SU-DHL-6 (cell line): ENCODE results near the gene KRT77.

ENCODE experiments used
- H2AFZ ChIP-seq: fragments of 200-600 bp; sonication (generic); 2 replicates; pipeline ENCODE4 v1.6.1; 2014; ENCODE audit warnings: low read depth, mild to moderate bottlenecking, moderate library complexity, mixed read lengths, antibody characterized with exemption, low read length; ENCODE audit not compliant: severe bottlenecking
- H3F3A ChIP-seq: fragments of 200-600 bp; shearing (Covaris generic); 2 replicates; pipeline ENCODE4 v1.6.0; 2016; ENCODE audit warnings: antibody characterized with exemption, mild to moderate bottlenecking; ENCODE audit not compliant: insufficient read depth
- H3K27ac ChIP-seq: fragments of 200-600 bp; sonication (generic); 2 replicates; pipeline ENCODE4 v1.5.1; 2016; ENCODE audit warnings: low read depth, mild to moderate bottlenecking, low read length, moderate library complexity, mixed read lengths
- H3K27me3 ChIP-seq: fragments of 200-600 bp; sonication (generic), shearing (Covaris generic); 2 replicates; pipeline ENCODE4 v1.6.0; 2014; ENCODE audit warnings: mild to moderate bottlenecking, low read length
- H3K36me3 ChIP-seq: fragments of 200-600 bp; sonication (generic); 2 replicates; pipeline ENCODE4 v1.6.1; 2014; ENCODE audit warnings: mild to moderate bottlenecking, low read length, mixed read lengths
- H3K4me2 ChIP-seq: fragments of 300-600, 200-600 bp; shearing (Covaris generic), sonication (generic); 2 replicates; pipeline ENCODE4 v1.6.0; 2014; ENCODE audit warnings: low read length, low read depth, mild to moderate bottlenecking; ENCODE audit not compliant: poor library complexity, severe bottlenecking
- H3K4me3 ChIP-seq: fragments of 200-600 bp; sonication (generic); 2 replicates; pipeline ENCODE4 v1.5.1; 2014; ENCODE audit warnings: antibody characterized with exemption, low read length, mild to moderate bottlenecking, mixed read lengths; ENCODE audit not compliant: insufficient read depth, poor library complexity, severe bottlenecking
- H3K79me2 ChIP-seq: fragments of 200-600 bp; sonication (generic); 2 replicates; pipeline ENCODE4 v1.6.1; 2014; ENCODE audit warnings: mild to moderate bottlenecking, low read length, moderate library complexity; ENCODE audit not compliant: insufficient read depth
- H3K9ac ChIP-seq: fragments of 200-600 bp; sonication (generic); 2 replicates; pipeline ENCODE4 v1.7.0; 2014; ENCODE audit warnings: mild to moderate bottlenecking, low read length
- H3K9me2 ChIP-seq: fragments of 200-600 bp; sonication (generic); replicated peaks from 2 replicates; pipeline ENCODE4 v1.6.1; 2014; ENCODE audit warnings: low read length; ENCODE audit not compliant: insufficient read depth
- H3K9me3 ChIP-seq: fragments of 200-600 bp; sonication (generic); 2 replicates; pipeline ENCODE4 v1.6.1; 2014; ENCODE audit warnings: low read length, mixed read lengths; ENCODE audit not compliant: insufficient read depth
- H4K20me1 ChIP-seq: fragments of 200-600 bp; sonication (generic); 2 replicates; pipeline ENCODE4 v1.6.1; 2014; ENCODE audit warnings: low read depth, mild to moderate bottlenecking, antibody characterized with exemption, low read length, moderate library complexity, mixed read lengths
- EZH2phosphoT487 ChIP-seq: fragments of 200-600 bp; sonication (generic), shearing (Covaris generic); conservative IDR thresholded peaks from 2 replicates; pipeline ENCODE4 v1.6.1; 2018; ENCODE audit warnings: mild to moderate bottlenecking, antibody characterized with exemption, low read length, moderate library complexity, mixed read lengths
- TF ChIP-seq, protein P1 (sequence below): fragments of 200-600 bp; sonication (generic); IDR thresholded peaks from one replicate; pipeline ENCODE4 v1.5.1; 2017; ENCODE audit warnings: antibody characterized with exemption, mild to moderate bottlenecking, low read length, moderate library complexity; ENCODE audit not compliant: insufficient read depth, poor library complexity, severe bottlenecking

The KRT77 gene

DNA sequence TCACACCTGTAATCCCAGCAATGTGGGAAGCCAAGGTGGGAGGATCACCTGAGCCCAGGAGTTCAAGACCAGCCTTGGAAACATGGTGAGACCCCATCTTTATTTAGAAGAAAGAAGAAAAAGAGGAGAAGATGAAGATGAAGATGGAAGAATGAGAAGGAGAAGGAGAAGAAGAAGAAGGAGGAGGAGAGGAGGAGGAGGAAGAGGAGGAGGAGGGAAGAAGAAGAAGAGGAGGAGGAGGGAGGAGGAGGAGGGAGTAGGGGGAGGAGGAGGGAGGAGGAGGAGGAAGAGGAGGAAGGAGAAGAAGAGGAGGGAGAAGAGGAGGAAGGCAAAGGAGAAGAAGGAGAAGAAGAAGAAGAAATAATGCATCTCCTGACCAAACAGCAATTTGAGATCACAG, 14.1 kb downstream of the KRT77 start:
- Histone ChIP-seq H3K4me2 (no peak overlapping the region), H3K9me3 (no peaks in the 10 kb centered on the region), H3K27ac (no peak overlapping the region), H3K9ac (no peak overlapping the region), H3K9me2 (no peaks in the 10 kb centered on the region), H4K20me1 (no peaks in the 10 kb centered on the region), H3K36me3 (no peaks in the 10 kb centered on the region), H3K4me3 (no peak overlapping the region), H2AFZ (no peak overlapping the region), H3K27me3 (no peaks in the 10 kb centered on the region), H3F3A (no peaks in the 10 kb centered on the region), H3K79me2 (no peaks in the 10 kb centered on the region)
- TF ChIP-seq, protein P1, sequence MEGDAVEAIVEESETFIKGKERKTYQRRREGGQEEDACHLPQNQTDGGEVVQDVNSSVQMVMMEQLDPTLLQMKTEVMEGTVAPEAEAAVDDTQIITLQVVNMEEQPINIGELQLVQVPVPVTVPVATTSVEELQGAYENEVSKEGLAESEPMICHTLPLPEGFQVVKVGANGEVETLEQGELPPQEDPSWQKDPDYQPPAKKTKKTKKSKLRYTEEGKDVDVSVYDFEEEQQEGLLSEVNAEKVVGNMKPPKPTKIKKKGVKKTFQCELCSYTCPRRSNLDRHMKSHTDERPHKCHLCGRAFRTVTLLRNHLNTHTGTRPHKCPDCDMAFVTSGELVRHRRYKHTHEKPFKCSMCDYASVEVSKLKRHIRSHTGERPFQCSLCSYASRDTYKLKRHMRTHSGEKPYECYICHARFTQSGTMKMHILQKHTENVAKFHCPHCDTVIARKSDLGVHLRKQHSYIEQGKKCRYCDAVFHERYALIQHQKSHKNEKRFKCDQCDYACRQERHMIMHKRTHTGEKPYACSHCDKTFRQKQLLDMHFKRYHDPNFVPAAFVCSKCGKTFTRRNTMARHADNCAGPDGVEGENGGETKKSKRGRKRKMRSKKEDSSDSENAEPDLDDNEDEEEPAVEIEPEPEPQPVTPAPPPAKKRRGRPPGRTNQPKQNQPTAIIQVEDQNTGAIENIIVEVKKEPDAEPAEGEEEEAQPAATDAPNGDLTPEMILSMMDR = no peak
- TF ChIP-seq EZH2phosphoT487 = no peak

DNA sequence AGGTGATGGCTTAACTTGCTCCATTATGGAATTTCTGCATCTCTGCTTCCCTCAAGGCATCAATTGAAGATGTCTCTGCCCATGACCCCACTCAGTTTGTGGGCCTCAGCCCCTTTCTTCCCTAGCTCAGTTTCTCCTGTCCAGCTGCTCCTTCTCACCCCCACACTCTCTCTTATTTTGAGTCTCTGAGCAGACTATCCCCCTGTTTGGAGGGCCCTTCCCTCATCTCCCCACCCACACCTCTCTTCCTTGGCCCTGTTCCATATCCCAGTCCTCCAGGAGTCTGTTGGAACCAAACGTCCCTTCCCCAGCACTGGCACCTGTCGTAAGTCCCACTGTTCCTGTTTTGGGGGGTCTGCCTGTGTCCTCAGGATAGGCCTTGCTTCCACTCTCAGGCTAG, 14.8 kb downstream of the KRT77 start:
- H3K4me3 ChIP-seq = no peak overlapping the region
- H3K4me2 ChIP-seq = no peak overlapping the region
- no peaks in the 10 kb centered on the region for H3K36me3 ChIP-seq
- H3K27ac ChIP-seq = no peak overlapping the region
- no peaks in the 10 kb centered on the region for H4K20me1 ChIP-seq
- H3K79me2 ChIP-seq = no peaks in the 10 kb centered on the region
- no peaks in the 10 kb centered on the region for H3K27me3 ChIP-seq
- no peak for TF ChIP-seq EZH2phosphoT487
- TF ChIP-seq, protein P1 = no peak
- no peaks in the 10 kb centered on the region for H3K9me2 ChIP-seq
- H3K9me3 ChIP-seq = no peaks in the 10 kb centered on the region
- H3F3A ChIP-seq = no peaks in the 10 kb centered on the region
- no peak overlapping the region for H2AFZ ChIP-seq
- no peak overlapping the region for H3K9ac ChIP-seq

DNA sequence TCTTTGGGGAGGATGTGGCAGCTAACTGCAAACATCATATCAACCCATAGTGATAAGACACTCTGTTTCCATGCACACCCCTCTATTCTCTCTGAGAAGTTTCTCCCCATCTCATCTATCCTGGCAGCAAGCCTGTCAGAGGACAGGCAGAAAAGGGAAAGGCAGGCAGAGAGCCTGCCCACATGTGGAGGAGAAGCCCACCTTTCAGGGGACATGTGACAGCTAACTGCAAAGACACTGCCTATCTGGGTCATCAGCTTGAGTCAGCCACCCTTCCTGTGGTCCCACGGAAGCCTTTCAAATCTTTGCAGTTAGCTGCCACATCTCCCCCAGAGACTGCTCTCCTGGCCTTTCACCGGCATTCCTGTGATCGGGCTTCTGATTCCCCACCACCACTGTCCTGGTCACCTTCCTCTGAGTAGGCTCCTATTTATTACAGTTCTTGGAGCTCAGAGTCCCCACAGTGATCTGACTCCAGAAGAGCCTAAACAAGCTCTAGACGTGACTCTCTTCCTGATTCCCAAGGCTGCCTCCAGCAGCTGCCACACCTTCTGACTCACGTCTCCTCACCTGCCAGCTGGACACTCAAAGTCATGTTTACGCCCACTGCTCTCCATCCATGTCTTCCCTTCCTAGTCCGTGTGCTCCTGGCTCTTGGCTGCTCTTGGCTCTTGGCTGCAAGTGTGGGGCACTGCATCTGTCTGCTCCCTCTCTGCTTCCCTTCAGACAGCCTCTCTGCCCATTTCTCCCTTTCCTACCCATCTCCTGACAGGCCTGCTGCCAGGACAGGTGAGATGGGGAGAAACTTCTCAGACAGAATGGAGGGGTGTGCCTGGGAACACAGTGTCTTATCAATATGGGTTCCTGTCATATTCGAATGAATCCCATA, 15.6 kb downstream of the KRT77 start:
- H3K9me3 ChIP-seq = no peaks in the 10 kb centered on the region
- no peaks in the 10 kb centered on the region for H4K20me1 ChIP-seq
- H3K79me2 ChIP-seq = no peaks in the 10 kb centered on the region
- TF ChIP-seq, protein P1 = no peak
- TF ChIP-seq EZH2phosphoT487 = no peak
- H3K36me3 ChIP-seq = no peaks in the 10 kb centered on the region
- H3F3A ChIP-seq = no peaks in the 10 kb centered on the region
- no peak overlapping the region for H3K4me3 ChIP-seq
- no peaks in the 10 kb centered on the region for H3K9me2 ChIP-seq
- H3K27me3 ChIP-seq = no peaks in the 10 kb centered on the region
- no peak overlapping the region for H3K9ac ChIP-seq
- no peak overlapping the region for H2AFZ ChIP-seq
- H3K27ac ChIP-seq = no peak overlapping the region
- no peak overlapping the region for H3K4me2 ChIP-seq
